MCF 10A (cell line): Measurements from ENCODE around the gene BCAR3. TPM values are rescaled to one million over a fixed set of nuclear protein-coding genes. Genes with fewer than 3 reads are reported as not detected.
A peak's percentile ranks its signal among the peaks of the same experiment; 100 is the strongest.

Experiments used
- BruUV-seq: library from RNA; stranded (reverse); fragments of 400-500 nt; replicated peaks from 2 replicates; lab custom pipeline; 2021; lab: Mats Ljungman, UMichigan
- CTCF ChIA-PET: fragments of 300-600 bp; sonication (Branson Sonifier 250); formaldehyde crosslinking; extraction: SDS; loops from one replicate; lab custom pipeline; 2021; ENCODE audit warnings: antibody characterized with exemption, inconsistent platforms; lab: Yijun Ruan, JAX
- POLR2A ChIA-PET: fragments of 300-600, 350-650 bp; sonication (Branson Sonifier 250); formaldehyde crosslinking; extraction: SDS; loops from one replicate; lab custom pipeline; 2020; ENCODE audit warnings: antibody characterized with exemption, inconsistent platforms; lab: Yijun Ruan, JAX
- DNase-seq: peaks from one replicate; pipeline ENCODE4 v3.0.0-alpha.2; 2018; ENCODE audit not compliant: unreplicated experiment
- H3K27ac Mint-ChIP-seq: one replicate; pipeline ENCODE4 v1.8.0; 2022; ENCODE audit warnings: mild to moderate bottlenecking, low read depth, mixed read lengths; ENCODE audit not compliant: unreplicated experiment
- H3K27me3 Mint-ChIP-seq: one replicate; pipeline ENCODE4 v1.8.0; 2022; ENCODE audit warnings: mixed read lengths; ENCODE audit not compliant: insufficient read depth, unreplicated experiment
- H3K36me3 Mint-ChIP-seq: one replicate; pipeline ENCODE4 v1.8.0; 2022; ENCODE audit warnings: mild to moderate bottlenecking, moderate library complexity, mixed read lengths; ENCODE audit not compliant: insufficient read depth, unreplicated experiment
- H3K4me1 Mint-ChIP-seq: one replicate; pipeline ENCODE4 v1.8.0; 2022; ENCODE audit warnings: mixed read lengths; ENCODE audit not compliant: insufficient read depth, unreplicated experiment
- H3K4me3 Mint-ChIP-seq: one replicate; pipeline ENCODE4 v1.8.0; 2022; ENCODE audit warnings: mild to moderate bottlenecking, moderate library complexity, mixed read lengths; ENCODE audit not compliant: unreplicated experiment
- H3K9me3 Mint-ChIP-seq: one replicate; pipeline ENCODE4 v1.8.0; 2022; ENCODE audit warnings: mixed read lengths; ENCODE audit not compliant: unreplicated experiment
- intact Hi-C: fragments of 100-400 bp; cut with micrococcal nuclease; formaldehyde crosslinking; loops from 2 replicates; pipeline ENCODE4 v1.14.1; 2022
- total RNA-seq: library from RNA; stranded (reverse); gene quantifications from 2 replicates; pipeline ENCODE4 v1.2.3, GENCODE V29; 2022
- TF ChIP-seq, protein P1 (sequence below): fragments of 200-600 bp; IDR thresholded peaks from one replicate; pipeline ENCODE4 v1.8.0; 2022; ENCODE audit warnings: antibody characterized with exemption, mild to moderate bottlenecking; ENCODE audit not compliant: unreplicated experiment

The BCAR3 gene
- total RNA-seq, 1 experiment from 2014 or later = 130 TPM

DNA sequence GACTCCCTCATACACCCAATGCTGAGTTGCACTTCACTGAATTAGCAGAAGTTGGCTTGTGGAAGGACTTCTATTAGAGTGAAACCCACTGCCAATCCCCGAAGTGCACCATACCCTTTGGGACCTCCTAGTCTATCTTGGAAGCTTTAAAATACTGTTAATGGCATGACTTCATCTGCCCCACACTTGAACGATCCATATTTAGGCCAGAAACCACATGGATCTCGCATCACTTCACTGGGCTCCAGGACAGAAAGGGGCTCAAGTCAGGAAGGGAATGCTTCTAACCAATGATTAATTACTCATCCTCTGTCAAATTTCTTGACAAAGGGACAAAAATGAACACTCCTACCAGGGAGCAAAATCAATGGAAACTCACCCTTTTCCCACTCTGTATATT is 69.1 kb downstream of the BCAR3 start:
- Mint-ChIP-seq H3K36me3 (peaks cover 37% of the 10 kb centered on the region), H3K9me3 (no peaks in the 10 kb centered on the region), H3K4me1 (peaks cover 68% of the 10 kb centered on the region), H3K4me3 (no peak overlapping the region), H3K27me3 (no peaks in the 10 kb centered on the region), H3K27ac (peak overlapping the region; percentile 97)
- TF ChIP-seq, protein P1, sequence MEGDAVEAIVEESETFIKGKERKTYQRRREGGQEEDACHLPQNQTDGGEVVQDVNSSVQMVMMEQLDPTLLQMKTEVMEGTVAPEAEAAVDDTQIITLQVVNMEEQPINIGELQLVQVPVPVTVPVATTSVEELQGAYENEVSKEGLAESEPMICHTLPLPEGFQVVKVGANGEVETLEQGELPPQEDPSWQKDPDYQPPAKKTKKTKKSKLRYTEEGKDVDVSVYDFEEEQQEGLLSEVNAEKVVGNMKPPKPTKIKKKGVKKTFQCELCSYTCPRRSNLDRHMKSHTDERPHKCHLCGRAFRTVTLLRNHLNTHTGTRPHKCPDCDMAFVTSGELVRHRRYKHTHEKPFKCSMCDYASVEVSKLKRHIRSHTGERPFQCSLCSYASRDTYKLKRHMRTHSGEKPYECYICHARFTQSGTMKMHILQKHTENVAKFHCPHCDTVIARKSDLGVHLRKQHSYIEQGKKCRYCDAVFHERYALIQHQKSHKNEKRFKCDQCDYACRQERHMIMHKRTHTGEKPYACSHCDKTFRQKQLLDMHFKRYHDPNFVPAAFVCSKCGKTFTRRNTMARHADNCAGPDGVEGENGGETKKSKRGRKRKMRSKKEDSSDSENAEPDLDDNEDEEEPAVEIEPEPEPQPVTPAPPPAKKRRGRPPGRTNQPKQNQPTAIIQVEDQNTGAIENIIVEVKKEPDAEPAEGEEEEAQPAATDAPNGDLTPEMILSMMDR = no peak
- BruUV-seq = no TSS peak
- intact Hi-C loops = no loop called here
- CTCF ChIA-PET = interaction anchor here (3.0 kb wide), 1 partner anchor 201 kb away, joined by 14 read pairs; no protein-coding TSS in a partner anchor
- POLR2A ChIA-PET = interaction anchor here (0.6 to 1.4 kb wide), 2 partner anchors 14 to 19 kb away, joined by 3 to 4 read pairs; no protein-coding TSS in a partner anchor
- DNase-seq = no peak

DNA sequence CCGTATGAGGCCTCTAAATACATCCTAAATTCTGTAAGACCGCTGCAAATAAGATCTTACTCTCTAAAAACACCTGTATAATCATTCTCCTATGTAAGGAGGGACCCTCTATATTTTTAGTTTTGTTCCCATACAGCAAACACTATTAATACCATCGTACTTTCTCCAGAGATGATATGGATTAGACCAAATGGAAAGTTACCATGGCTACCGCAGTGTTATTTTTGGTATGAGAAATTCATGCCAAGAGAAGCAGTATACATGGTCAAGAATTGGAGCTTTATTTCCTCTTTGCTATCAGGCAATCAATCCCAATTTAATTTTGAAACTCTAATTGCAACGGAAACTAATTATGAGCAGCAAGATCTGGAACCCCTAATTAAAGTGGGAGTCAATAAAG is 70.0 kb downstream of the BCAR3 start:
- BruUV-seq = no TSS peak

DNA sequence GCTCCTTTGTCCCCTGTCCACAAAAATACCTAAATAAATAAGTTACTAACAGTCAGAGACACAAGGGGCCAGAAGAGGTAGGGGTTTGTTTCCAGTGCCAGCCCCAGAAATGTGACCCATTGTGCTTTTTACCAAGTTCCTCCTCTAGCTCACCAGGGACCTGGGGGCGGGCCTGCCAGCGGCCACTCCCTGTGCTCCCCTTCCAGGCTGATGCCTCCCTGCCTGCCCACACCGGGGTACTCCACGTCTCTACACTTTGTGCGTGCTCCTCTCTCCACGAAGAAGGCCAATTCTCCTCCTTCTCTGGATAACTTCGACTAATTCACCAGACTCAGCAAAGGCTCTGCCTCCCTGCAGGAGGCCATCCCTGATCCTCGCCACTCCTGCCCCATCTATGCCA is 72.1 kb downstream of the BCAR3 start:
- Mint-ChIP-seq H3K9me3 (no peaks in the 10 kb centered on the region), H3K36me3 (peaks cover 36% of the 10 kb centered on the region), H3K27ac (peak overlapping the region; percentile 76), H3K27me3 (no peaks in the 10 kb centered on the region), H3K4me1 (peaks cover 69% of the 10 kb centered on the region), H3K4me3 (no peak overlapping the region)
- DNase-seq = no peak
- intact Hi-C loops = no loop called here
- CTCF ChIA-PET = interaction anchor here (0.6 to 1.0 kb wide), 2 partner anchors 41 to 234 kb away, joined by 3 to 4 read pairs; no protein-coding TSS in a partner anchor
- TF ChIP-seq, protein P1 = no peak
- POLR2A ChIA-PET = interaction anchor here (1.3 to 5.3 kb wide), 3 partner anchors 8 to 16 kb away, joined by 3 to 72 read pairs (median 9); no protein-coding TSS in a partner anchor
- BruUV-seq = no TSS peak

More for the DNA sequence above, 70.0 kb downstream of the BCAR3 start:
- H3K27ac Mint-ChIP-seq = peak overlapping the region; percentile 31
- ChIA-PET POLR2A (interaction anchor here (0.6 kb wide), 1 partner anchor 13 kb away, joined by 3 read pairs; no protein-coding TSS in a partner anchor), CTCF (no interaction called here)
- H3K36me3 Mint-ChIP-seq = peaks cover 37% of the 10 kb centered on the region
- no peaks in the 10 kb centered on the region for H3K9me3 Mint-ChIP-seq
- no peaks in the 10 kb centered on the region for H3K27me3 Mint-ChIP-seq
- no peak for DNase-seq
- TF ChIP-seq, protein P1 = no peak
- intact Hi-C loops = no loop called here
- H3K4me3 Mint-ChIP-seq = no peak overlapping the region
- H3K4me1 Mint-ChIP-seq = peaks cover 69% of the 10 kb centered on the region

DNA sequence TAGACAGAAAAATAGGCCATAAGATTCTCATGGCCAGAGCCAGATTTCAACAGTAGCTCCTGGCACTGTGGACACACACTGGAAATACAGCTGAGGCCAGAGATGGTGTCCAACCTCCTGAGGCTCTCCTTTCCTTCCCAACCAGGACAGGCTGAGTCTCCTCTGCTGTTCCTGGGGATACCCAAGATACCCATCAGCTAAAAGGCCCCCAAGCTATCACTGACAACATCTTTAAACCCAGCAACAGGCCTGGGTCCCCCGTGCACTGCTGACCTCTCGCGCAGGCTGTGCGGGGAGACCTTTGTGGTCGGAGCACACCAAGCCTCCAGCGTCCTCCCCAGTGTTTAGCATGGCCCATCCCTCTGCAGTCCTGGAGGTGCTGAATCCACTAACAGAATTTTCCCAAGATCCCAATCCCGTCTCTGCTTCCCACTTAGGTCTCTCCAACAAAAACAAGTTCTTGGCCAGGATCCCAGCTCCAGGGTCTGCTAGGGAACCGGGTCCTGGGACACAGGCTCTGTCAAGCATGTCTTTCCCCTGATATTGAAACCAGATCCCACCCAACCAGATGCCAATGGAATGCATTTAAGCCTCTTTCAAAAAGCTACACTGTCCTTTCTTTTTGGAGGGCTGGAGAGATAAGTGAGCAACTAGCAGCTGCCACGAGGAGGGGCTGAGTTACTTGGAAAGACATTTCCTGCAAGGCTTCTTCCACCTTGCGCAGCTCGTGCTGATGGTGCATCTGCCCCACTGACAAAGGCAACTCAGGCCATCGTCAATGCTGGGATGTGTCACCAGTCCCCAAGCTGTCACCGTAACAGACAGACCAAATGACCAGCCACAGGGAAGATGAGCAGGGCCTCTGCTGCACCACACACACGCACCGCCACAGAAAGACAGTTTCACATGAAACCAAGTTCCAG is 73.2 kb downstream of the BCAR3 start:
- peaks cover 45% of the 10 kb centered on the region for H3K36me3 Mint-ChIP-seq
- peak overlapping the region; percentile 85 for H3K27ac Mint-ChIP-seq
- DNase-seq = no peak
- BruUV-seq = no TSS peak
- no peaks in the 10 kb centered on the region for H3K27me3 Mint-ChIP-seq
- CTCF ChIA-PET = interaction anchor here (0.6 to 1.9 kb wide), 7 partner anchors 10 to 235 kb away, joined by 3 to 7 read pairs (median 4); no protein-coding TSS in a partner anchor
- intact Hi-C loops = no loop called here
- POLR2A ChIA-PET = interaction anchor here (0.6 to 5.3 kb wide), 7 partner anchors 9 to 41 kb away, joined by 3 to 72 read pairs (median 5); no protein-coding TSS in a partner anchor
- TF ChIP-seq, protein P1 = no peak
- no peak overlapping the region for H3K4me3 Mint-ChIP-seq
- H3K4me1 Mint-ChIP-seq = peaks cover 62% of the 10 kb centered on the region
- H3K9me3 Mint-ChIP-seq = no peaks in the 10 kb centered on the region
